GM18508 (cell line): Measurements from ENCODE around the gene TRAP1.
"Not testable (repeated sequence)": the region's sequence is repeated elsewhere in the genome, so short reads cannot be mapped to it uniquely, and the experiment has no call there.

Experiments
- ATAC-seq: cut with Tn5 transposase; IDR thresholded peaks from one replicate; pipeline ENCODE4 v1.9.1; 2021; ENCODE audit warnings: moderate number of reproducible peaks; ENCODE audit not compliant: insufficient read depth, unreplicated experiment

The TRAP1 gene

DNA sequence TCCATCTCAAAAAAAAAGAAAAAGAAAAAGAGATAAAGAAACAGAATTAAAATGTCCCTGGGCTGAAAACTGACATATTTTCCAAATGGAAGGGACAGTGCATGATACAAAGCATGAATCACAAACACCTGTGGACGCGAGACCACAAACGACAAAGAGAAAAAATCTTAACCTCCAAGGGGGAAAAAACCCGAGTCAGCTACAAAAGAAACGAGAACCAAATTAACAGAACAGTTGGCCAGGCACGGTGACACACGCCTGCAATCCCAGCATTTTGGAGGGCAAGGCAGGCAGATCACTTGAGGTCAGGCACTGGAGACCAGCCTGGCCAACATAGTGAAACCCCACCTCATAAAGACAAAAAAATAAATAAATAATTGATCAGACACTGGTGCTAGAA, 1.9 kb downstream of the TRAP1 start:
- ATAC-seq, result no peak

DNA sequence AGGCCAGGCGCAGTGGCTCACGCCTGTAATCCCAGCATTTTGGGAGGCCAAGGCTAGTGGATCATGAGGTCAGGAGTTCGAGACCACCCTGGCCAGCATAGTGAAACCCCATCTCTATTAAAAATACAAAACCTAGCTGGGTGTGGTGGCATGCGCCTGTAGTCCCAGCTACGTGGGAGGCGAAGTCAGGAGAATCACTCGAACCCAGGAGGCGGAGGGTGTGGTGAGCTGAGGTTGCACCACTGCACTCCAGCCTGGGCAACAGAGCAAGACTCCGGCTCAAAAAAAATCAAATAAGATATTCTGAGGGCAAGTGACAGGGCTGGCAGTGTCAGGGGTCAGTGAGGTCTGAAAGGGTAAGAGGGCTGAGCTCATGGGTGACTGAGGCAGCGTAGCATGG, 2.9 kb downstream of the TRAP1 start:
- ATAC-seq, result not testable (repeated sequence)

DNA sequence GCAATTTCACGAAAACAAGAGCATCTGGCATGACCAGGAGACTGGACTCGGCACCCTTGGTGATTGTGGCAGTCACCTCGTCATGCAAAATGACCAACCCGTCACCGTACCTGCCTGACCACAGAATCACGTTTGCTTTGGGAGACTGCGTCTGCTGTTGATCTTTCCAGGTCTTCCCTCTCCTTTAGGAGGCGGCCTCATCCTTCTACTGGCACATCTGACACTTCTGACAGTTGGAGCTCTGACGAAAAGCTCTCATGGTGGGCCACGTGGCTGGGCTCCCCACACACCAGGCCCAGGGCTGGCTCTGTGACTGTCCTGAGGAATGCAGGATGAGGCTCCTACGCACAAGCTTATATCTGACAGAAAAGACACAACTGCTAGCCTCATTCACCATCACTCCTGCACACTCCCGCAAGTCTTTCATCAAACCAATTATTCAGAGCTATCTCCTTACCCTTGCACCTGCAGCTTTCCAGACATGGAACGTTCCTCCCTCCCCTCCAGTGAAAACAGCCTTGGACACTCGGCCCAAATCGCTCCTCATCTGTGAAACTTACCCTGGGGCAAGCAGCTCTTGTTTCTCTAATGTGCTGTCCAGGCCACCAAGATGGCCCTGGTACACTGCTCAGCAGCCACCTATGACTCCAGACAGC, 3.6 kb downstream of the TRAP1 start:
- ATAC-seq, result no peak

DNA sequence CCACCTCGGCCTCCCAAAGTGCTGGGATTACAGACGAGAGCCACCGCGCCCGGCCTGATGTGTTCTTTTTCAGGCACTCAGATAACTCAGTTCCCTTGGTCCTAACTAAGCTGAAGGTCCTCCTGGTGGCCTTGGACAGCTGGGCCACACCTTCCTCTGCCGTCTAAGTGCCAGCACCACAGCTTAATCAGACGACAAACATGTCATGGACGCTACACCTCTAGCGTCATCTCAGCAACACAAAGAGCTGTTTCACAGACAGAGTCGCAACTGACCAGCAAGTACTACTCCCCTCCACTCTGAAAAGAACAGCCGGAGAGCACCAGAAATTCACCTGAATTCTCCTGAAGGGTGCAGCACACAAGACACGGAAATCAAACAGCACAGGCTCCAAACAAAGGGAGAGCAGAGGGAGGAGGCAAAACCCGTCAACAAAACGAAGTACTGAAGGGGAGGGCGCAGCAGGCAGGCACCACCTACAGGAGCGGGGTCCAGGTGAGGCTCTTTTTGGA, 4.4 kb downstream of the TRAP1 start:
- ATAC-seq, result no peak

DNA sequence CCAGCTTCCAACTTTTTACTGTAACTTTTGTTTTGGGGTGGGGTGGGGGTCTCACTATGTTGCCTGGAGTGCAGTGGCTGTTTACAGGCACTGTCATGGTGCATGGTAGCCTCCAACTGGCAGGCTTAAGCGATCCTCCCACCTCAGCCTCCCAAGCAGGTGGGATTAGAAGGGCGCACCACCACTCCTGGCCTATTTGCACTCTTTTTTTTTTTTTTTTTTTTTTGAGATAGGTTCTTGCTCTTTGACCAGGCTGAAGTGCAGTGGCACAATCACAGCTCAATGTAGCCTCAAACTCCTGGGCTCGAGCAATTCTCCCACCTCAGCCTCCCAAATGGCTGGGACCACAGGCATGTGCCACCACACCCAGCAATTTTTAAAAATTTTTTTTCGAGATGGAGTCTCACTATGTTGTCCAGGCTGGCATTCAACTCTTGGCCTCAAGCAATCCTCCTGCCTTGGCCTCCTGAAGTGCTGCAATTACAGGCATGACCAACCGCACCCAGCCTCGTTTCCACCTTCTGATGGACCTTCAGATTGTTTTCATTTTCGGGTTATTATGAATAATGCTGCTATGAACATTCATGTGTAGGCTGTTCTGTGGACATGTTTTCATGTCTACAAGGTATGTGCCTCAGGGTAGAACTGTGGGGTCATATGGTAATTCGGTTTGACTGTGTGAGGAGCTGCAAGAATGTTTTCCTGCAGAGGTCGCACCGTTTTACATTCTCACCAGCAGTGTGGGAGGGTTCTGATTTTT, 10.9 kb downstream of the TRAP1 start:
- ATAC-seq, result no peak

DNA sequence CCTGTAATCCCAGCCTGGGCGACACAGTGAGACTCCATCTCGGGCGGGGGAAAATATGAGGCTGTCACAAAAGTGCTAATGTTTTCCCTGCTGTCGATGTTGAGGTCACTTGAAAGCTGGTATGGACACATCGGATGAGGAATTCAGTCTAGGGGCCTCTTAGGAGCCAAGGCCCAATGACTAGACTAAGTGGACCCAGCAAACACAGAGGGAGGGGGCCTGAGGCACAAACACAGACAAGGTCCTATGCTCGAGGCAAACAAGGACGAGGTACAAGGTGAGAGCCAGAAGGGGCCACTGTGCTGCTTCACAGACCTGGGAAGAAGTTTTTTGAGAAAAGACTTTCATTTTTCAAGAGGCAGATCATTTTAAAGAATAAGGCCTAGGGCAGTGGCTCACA, 15.2 kb downstream of the TRAP1 start:
- ATAC-seq, result no peak

DNA sequence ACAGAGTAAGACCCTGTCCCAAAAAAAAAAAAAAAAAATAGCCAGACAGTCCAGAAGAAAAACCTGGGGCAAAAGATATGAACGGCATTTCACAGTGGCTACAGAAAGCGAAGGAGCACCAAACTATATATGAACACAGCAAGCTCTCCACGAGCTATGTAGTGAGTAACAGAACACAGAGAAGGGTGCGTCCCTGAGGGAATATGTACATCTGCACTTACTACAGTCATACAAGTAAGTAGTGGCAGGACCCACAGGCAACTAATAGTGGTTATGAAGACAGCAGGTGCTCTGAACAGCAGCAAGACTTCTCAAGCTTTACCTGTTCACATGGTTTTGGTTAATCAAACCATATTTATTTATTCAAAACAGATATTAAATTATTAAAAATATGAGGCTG, 15.8 kb downstream of the TRAP1 start:
- ATAC-seq, result no peak

DNA sequence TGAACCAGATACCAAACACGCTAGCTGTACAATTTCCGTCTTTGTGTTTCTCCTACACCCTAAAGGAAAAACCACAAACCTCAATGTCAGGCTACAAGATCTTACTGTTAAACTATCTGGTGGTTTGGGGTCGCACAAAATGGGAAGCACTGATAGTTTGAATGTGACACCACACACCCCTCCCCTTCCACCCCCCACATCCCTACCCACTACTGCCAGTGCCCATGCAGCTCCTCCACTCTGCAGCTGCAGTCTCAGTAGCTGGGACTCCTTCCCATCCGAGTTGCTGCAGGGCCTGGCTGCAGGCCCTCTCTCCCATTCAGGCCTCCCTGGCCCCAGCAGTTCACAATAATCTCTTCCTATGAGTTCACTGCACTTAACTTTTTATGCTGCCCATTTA, 18.4 kb downstream of the TRAP1 start:
- ATAC-seq, result no peak

DNA sequence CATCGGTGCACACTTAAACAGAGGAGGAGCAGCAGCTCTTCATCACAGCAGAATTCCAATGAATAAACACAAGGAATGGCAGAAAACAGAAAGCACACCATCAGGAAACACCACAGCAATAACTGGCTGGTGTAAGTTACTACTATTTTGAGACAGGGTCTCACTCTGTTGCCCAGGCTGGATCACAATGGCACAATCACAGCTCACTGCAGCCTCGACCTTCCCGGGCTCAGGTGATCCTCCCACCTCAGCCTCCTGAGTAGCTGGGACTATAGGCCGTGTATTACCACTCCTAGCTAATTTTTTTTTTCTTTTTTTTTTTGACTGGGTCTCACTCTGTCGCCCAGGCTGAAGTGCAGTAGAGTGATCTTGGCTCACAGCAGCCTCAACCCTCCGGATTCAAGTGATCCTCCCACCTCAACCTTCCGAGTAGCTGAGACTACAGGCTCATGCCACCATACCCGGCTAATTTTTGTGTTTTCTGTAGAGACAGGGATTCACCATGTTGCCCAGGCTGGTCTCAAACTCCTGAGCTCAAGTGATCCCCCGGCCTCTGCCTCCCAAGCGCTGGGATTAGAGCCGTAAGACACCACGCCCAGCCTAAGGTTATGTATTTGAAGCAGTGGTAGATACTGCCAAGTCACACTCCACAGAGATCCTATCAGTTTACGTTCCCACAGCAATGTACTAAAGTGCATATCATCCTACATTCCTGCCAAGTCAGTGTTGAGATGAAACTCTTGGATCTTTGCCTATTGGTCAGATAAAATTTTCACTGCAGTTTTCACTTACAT, 20.7 kb downstream of the TRAP1 start:
- no peak for ATAC-seq

DNA sequence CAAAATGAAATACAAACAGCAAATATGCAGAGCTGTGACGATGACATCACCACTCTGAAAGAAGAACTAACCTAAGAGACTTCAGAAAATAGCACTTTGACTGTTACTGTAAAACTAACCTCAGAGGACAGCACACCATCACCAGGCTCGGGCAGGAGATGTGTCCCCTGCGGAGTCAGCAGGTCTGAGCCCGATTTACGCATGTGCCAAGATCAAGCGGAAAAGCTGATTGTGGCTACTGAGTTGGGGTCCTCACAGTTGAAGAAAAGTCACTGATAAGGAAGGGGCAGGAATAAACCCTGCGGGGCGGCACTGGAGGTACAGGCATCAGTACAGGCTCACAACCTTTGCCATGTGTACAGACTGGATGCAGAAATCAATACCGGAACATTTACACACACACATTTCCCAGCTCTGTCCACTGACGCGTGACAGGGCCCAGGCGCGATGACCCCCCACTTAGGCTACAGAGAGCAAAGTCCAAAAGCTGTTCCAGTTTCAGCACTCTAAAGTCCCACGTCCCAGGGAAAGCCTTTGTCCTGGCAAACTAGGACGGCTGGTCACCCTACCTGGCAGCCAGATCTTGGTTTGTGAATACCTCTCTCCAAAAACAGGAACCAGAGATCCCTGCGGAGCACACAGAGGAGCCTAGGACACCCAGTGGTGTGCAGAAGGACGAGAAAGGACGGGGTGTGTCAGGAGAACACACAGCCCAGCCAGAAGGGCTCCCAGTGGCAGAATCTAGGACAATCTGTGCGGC, 21.5 kb downstream of the TRAP1 start:
- ATAC-seq, result no peak

DNA sequence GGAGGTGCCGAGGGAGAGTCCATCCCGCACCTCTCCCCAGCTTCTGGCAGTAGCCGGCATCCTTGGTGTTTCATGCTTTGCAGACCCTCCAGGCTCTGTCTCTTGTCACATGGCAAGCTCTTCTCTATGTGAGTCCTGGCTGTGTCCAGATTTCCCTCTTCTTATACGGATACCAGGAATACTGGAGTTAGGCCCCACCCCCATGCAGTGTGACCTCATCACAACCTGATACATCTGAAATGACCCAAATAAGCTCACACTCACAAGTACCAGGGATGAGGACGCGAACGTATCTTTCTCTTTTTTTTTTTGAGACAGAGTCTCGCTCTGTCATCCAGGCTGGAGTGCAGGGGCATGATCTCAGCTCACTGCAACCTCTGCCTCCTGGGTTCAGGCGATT, 23.3 kb downstream of the TRAP1 start:
- no peak for ATAC-seq

DNA sequence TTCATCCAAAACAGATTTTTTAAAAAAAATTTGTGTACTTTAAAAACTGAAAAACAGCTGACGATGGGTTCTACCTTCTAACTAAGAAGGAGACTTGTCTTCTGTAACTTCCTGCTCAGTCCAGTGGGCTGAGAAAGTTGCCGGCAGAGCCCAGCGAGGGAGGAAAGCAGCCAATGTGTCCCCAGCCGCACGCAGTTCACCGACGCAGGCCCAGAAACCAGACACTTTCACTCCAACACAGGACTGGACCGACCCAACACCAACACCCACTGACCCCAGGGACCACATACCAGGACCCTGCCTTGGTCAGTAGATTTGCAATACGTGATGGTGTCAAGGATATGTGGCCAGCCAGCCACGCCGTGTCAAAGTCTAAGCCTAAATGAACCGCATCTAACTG, 25.6 kb downstream of the TRAP1 start:
- ATAC-seq, result no peak

DNA sequence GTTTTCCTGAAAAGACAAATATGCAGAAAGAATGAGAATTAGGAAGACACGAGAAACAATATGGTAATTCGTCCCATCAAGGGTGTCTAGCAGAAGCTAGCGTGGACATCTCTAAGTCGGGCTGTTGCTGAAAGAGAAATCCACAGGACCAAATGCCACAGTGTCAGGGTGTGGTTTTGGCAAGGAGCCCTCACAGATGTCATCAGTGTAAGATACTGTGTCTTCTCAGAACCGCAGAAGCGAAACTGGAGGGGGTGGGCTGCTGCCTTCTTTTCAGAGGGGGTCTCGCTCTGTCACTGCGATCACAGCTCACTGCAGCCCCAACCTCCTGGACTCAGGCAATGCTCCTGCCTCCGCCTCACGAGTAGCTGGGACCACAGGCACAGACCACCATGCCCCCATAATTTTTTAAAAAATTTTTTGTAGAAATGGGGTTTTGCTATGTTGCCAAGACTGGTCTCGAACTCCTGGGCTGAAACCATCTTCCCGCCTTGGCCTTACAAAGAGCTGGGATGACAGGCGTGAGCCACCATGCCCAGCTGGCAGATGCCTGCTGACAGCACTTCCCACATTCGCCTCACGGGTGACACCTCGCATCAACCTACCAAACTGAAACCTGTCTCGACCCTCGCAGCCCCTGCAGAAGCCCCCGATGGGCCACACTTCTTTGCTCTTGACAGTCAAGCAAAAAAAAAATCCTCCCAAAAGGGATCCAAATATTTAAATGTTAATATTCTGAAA, 26.2 kb downstream of the TRAP1 start:
- ATAC-seq, result no peak

DNA sequence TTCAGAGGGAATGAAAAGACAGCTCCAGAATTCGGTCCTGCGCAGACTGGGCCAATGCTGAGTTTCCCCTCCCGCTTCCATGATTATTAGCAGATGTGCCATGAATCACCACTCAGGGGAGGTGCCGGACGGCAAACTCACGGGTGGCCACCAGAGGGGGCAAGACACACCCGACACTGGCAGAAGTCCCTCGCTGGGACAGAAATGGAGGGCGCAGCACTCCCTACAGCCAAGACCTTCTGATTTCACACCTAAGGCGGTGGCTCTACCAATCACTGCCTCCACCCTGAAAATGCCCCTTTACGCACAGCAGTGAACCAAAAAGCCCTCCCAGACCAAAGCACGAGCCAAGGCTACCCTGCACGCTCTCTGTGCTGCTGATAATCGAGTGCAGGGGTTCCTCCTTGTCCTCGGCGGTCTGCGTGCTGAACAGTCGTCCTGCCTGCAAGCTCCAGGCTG, 26.8 kb downstream of the TRAP1 start:
- no peak for ATAC-seq

DNA sequence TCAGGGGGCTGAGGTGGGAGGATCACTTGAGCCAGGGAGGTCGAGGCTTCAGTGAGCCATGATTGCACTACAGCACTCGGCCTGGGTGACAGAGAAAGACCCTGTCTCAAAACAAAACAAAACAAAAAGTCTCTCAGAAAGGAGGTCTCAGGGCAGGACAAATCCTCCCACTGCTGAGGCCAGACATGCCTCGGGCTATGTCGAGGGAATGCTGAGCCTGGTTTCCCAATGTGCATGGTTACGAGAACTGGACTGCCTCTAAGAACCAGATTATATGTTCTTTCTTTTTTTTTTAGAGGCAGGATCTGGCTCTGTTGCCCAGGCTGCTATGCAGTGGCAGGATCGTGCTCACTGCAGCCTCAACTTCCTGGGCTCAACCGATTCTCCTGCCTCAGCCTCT, 27.6 kb downstream of the TRAP1 start:
- no peak for ATAC-seq

DNA sequence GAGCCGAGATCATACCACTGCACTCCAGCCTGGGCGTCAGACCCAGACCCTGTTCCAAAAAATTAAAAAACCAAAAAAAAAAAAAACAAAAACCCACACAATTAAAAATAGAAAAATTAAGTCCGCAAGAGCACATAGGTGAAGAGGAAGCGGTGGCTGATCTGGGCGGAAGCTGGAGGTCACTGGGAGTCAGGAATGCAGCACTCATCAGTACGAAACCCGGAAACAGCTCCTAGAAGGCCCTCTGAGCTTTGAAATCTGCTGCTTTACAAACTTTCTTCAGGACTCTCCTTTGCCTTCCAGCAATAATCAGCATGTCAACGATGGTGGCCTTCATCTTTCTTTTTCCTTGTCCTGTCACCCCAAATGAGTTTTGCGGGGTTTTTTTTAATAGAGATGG, 29.5 kb downstream of the TRAP1 start:
- no peak for ATAC-seq

DNA sequence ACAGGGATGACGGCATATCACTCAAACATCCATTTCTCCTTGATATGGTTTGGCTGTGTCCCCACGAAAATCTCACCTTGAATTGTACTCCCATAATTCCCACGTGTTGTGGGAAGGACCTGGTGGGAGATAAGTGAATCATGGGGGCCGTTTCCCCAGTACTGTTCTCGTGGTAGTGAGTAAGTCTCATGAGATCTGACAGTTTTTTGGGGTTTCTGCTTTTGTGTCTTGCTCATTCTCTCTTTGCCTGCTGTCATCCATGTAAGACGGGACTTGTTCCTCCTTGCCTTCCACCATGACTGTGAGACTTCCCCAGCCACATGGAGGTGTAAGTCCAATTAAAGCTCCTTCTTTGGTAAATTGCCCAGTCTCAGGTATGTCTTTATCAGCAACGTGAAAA, 30.3 kb downstream of the TRAP1 start:
- no peak for ATAC-seq

DNA sequence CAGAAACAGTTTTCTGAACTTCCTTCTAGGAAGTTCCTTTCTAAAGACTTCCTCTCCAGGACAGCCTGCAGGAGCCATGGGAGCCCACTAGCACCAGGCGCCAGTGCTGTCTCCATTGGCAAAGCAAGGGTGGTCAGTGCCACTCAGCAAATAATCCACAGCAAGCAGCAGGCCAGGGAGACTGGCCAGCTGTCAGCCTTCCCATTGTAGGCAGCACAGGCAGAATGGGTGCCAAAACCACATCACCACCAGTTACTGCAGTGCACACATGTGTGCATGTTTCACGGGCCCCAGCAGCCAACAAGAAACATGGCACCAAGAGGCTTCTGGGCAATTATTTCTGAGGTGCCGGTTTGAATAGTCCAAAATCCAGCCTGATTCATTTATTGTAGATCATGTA, 36.1 kb downstream of the TRAP1 start:
- no peak for ATAC-seq

DNA sequence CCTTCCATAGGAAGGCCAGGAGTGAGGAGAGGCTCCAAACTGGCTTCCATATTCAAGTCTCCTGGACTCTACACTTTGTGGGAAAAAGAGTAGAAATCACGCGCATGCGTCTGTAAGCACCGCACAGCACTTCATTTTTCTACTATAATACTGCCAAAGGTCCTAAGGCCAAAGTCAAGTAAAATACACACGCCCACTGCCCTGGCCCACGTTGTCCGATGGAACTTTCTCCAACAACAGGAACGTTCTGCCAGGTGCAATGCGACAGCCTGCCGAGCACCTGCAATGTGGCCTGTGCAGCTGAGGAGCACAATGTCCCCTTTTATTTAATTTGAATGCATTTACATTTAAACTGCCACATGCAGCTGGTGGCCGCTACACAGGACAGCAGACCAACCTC, 39.3 kb downstream of the TRAP1 start:
- no peak for ATAC-seq
